IPS DF 6.9 (cell line): ENCODE results near the gene RPS15.

Experiments
- DNase-seq: peaks from one replicate; pipeline ENCODE4 v3.0.0-alpha.2; 2013; ENCODE audit warnings: low read depth, low spot score
- H3K27ac ChIP-seq: one replicate; pipeline ENCODE4 v1.5.1; 2013; ENCODE audit warnings: low read length, control low read depth
- H3K27me3 ChIP-seq: 2 replicates; pipeline ENCODE4 v1.6.1; 2013; ENCODE audit warnings: mild to moderate bottlenecking, low read length; ENCODE audit not compliant: control insufficient read depth, insufficient read depth
- H3K36me3 ChIP-seq: 2 replicates; pipeline ENCODE4 v1.6.1; 2013; ENCODE audit warnings: low read length; ENCODE audit not compliant: control insufficient read depth, insufficient read depth
- H3K4me1 ChIP-seq: 2 replicates; pipeline ENCODE4 v1.6.1; 2013; ENCODE audit warnings: low read length; ENCODE audit not compliant: control insufficient read depth, insufficient read depth
- H3K4me3 ChIP-seq: 2 replicates; pipeline ENCODE4 v1.5.1; 2013; ENCODE audit warnings: mild to moderate bottlenecking, low read length
- H3K9me3 ChIP-seq: 2 replicates; pipeline ENCODE4 v1.6.1; 2013; ENCODE audit warnings: low read length, inconsistent platforms; ENCODE audit not compliant: control insufficient read depth, insufficient read depth
- WGBS: extraction: QIAGEN DNeasy Blood & Tissue Kit; methylation state at CpG from one replicate; pipeline ENCODE4 v1.1.7; 2013; ENCODE audit warnings: mixed read lengths, missing lambda C conversion rate; ENCODE audit not compliant: insufficient read length, insufficient coverage; 5-methylcytosine and 5-hydroxymethylcytosine counted together

The RPS15 gene

DNA sequence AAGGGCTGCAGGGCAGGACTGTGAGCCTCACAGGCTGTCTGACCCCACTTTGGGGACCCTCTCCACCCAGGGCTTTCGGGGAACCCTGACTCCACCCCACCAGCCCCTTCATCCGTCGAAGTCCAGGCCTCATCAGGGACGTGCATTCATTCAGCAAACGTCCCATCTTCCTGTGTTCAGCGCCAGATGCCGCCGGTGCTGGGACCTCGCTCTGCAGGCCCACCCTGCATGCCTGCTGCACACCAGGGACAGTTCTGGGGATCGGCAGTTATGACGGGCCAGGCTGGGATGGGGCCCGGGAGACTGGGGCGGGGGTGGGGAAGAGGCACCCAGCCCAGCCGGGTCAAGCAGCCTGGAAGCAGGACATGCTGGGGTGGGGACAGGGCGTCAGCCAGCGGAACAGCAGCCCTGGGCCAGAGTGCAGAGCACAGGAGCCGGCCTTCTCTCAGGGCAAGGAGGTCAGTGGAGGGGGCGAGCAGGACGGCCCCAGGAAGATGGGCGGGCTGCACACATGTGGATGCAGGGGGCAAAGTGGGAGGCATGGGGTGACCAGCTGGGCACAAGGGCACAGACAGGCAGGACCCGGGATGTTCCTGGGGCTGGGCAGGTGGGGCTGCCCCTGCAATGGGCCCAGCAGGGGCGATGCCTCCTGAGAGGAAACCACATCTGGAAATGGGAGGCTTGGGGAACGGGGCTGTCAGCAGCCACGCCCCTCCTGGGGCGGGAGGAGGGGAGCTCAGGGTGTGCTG lies 42.0 kb upstream of the RPS15 start:
- no CpG with 5 or more reads among the region's 25 CpGs for WGBS
- Histone ChIP-seq H3K36me3 (peaks cover 5% of the 10 kb centered on the region), H3K27me3 (no peaks in the 10 kb centered on the region), H3K4me3 (no peak overlapping the region), H3K4me1 (no peaks in the 10 kb centered on the region; the same call in 1 of the 2 replicates), H3K27ac (no peak overlapping the region), H3K9me3 (no peaks in the 10 kb centered on the region)
- no peak for DNase-seq

DNA sequence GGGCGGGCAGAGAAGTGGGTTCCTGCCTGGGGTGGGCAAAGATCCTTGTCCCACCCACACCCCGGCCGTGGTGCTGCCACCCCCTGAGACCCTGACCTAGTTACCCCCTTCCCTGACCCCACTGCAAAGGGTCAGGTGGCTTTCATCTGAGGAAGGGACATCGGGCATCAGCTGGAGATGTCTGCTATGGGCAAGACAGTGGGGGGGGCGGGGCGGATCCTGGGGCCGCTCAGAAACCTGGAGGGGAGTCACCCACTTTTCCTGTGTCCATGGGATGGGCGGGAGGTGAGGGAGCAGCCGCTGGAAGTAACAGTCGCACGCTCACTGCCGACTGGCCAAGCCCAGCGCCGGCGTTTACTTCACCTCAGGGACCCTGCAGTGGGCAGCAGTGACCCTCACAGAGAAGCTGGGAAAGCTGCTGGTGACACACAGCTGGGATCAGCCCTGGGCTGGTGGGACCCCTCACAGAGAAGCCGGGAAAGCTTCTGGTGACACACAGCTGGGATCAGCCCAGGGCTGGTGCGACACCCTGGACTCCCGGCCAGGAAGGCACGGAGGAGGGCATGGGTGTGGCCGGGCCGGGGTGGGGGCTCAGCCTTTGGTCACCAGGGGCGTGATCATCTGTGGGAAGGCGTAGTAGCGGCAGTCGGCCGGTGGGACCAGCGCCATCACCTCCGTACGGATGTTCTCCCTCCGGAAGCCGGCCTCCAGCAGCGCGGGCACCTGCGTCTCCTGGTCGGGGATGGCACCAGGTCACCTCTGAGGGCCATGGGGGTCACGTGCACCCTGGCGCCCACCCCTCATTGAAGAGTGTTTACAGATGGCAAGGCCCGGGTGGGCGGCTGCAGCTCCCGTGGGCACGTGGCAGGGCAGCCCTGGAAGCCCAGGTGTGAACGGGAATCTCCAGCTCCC lies 41.2 kb upstream of the RPS15 start:
- peaks cover 5% of the 10 kb centered on the region for H3K36me3 ChIP-seq
- no CpG with 5 or more reads among the region's 42 CpGs for WGBS
- DNase-seq, result no peak
- H3K27ac ChIP-seq, result no peak overlapping the region
- H3K9me3 ChIP-seq, result no peaks in the 10 kb centered on the region
- H3K4me1 ChIP-seq, result no peaks in the 10 kb centered on the region; the same call in 1 of the 2 replicates
- no peaks in the 10 kb centered on the region for H3K27me3 ChIP-seq
- no peak overlapping the region for H3K4me3 ChIP-seq

GRCh38 chr19:1397838-1398237 lies 40.4 kb upstream of the RPS15 start:
- Histone ChIP-seq H3K4me3 (no peak overlapping the region), H3K9me3 (no peaks in the 10 kb centered on the region), H3K27ac (no peak overlapping the region), H3K36me3 (peaks cover 4% of the 10 kb centered on the region), H3K4me1 (no peaks in the 10 kb centered on the region; the same call in 1 of the 2 replicates), H3K27me3 (no peaks in the 10 kb centered on the region)
- no CpG with 5 or more reads among the region's 9 CpGs for WGBS
- DNase-seq, result no peak

- Histone ChIP-seq H3K4me3 (no peak overlapping the region), H3K9me3 (no peaks in the 10 kb centered on the region), H3K4me1 (peaks cover 1% of the 10 kb centered on the region), H3K36me3 (no peaks in the 10 kb centered on the region), H3K27me3 (no peaks in the 10 kb centered on the region), H3K27ac (no peak overlapping the region)
- no CpG with 5 or more reads among the region's 19 CpGs for WGBS
- no peak for DNase-seq
Measured at GRCh38 chr19:1399079-1399478, 39.1 kb upstream of the RPS15 start.

- peaks cover 1% of the 10 kb centered on the region for H3K4me1 ChIP-seq
- no peaks in the 10 kb centered on the region for H3K27me3 ChIP-seq
- DNase-seq, result no peak
- no CpG with 5 or more reads among the region's 15 CpGs for WGBS
- H3K9me3 ChIP-seq, result no peaks in the 10 kb centered on the region
- H3K4me3 ChIP-seq, result no peak overlapping the region
- H3K27ac ChIP-seq, result no peak overlapping the region
- H3K36me3 ChIP-seq, result no peaks in the 10 kb centered on the region
Measured at GRCh38 chr19:1399745-1400144, 38.5 kb upstream of the RPS15 start.

DNA sequence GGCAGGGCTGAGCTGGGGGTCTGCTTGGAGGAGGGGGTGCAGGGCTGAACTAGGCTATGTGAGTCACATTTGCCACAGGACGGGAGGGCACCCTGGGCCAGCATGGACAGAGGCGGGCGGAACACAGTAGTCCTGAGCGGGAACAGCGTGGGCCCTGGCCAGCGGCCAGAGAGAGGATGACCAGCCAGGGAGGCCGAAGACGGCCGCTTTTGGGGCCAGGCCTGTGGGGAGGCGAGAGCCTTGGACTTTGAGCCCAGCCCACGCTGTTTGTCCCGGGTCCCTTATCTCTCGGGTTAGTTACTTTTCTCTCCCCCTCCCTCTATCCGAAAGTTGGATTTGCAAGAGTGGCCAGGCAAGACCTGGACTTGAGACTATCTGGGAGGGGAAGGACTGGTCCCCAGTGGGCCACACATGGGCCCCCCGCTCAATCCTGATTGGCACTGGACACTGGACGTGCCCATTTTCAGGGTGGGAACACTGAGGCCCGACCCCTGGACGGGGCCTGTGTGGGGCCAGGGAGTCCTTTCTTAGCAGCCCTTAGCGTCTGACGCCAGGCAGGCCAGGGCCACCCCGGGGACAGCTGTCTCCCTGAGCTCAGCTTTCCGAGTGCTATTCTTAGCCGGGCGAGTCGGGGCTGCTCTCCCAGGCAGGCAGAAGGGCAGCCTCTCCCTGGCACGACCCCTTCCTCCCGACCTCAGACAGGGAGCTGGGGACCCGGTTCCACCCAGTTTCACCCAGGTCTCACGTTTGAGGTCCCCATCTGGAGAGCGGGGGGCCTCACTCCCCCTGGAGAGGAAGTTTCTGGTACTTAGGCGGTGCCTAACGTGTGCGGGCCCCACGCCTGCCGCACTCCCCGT lies 37.7 kb upstream of the RPS15 start:
- Histone ChIP-seq H3K4me1 (peaks cover 1% of the 10 kb centered on the region), H3K27me3 (no peaks in the 10 kb centered on the region), H3K9me3 (no peaks in the 10 kb centered on the region), H3K4me3 (peak overlapping the region; percentile 84; the same call in 1 of the 2 replicates), H3K36me3 (no peaks in the 10 kb centered on the region), H3K27ac (no peak overlapping the region)
- DNase-seq, result no peak
- no CpG with 5 or more reads among the region's 36 CpGs for WGBS

DNA sequence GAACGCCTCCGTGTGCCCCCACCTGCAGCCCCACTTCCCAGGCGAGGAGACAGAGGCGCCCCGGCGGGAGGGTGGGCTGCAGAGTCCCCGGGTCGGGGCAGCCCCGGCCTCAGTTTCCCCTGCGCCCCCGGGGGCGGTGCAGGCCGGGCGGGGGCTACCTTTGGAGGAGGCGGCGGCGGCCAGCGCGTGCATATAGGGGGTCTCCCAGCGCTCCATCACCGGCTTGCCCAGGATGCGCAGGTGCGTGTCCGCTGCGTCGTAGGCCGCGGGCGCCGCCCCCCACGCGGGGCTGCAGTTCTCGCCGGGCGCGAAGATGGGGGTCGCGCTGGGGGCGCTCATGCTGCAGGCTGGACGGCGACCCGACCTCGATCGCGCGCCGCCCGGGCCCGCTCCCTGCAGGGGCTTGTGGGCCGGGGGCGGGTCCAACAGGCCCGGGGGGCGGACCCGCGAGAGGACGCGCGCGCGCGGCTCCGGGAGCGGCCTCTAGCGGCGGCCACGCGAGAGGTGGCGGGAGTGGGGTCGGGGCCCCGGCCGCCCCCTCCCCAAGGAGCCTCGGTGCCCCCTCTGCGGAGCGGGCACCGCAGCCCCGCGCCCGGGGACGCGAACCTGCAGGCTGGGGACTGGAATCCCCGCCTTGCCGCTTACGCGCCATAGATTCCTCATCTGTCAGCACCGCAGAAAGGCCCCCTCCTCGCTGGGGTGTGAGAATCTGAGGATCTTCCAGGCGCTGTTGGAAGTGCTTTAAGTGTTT lies 36.9 kb upstream of the RPS15 start, which contains the start of gene GAMT:
Gene GAMT, minus strand, starts transcription at position 405 of the 751 bp plus-strand sequence. Its CDS starts 66 bp downstream, at position 339.
- Histone ChIP-seq H3K4me3 (peak within 1 kb of the TSS; percentile 84), H3K27me3 (no peaks in the 10 kb centered on the region), H3K36me3 (no peaks in the 10 kb centered on the region), H3K9me3 (no peaks in the 10 kb centered on the region), H3K4me1 (peaks cover 1% of the 10 kb centered on the region), H3K27ac (no peak within 1 kb of the TSS)
- DNase-seq, result no peak
- no CpG with 5 or more reads among the region's 87 CpGs for WGBS

DNA sequence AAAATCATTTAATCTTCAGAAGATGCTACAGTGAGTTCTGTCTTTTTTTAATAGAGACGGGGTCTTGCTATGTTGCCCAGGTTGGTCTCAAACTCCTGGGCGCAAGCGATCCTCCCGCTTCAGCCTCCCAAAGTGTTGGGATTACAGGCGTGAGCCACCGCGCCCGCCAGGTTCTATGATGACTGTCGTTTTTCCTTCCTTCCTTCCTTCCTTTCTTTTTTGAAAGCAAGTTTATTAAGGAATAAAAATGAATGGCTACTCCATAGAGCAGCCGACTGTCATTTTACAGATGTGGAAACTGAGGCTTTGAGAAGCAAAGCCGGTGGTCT lies 36.3 kb upstream of the RPS15 start:
- H3K36me3 ChIP-seq, result no peaks in the 10 kb centered on the region
- WGBS, result no CpG with 5 or more reads among the region's 11 CpGs
- peak overlapping the region; percentile 84; the same call in 1 of the 2 replicates for H3K4me3 ChIP-seq
- H3K4me1 ChIP-seq, result peaks cover 1% of the 10 kb centered on the region
- H3K9me3 ChIP-seq, result no peaks in the 10 kb centered on the region
- no peak for DNase-seq
- H3K27ac ChIP-seq, result no peak overlapping the region
- H3K27me3 ChIP-seq, result no peaks in the 10 kb centered on the region

GRCh38 chr19:1402411-1403070 lies 35.7 kb upstream of the RPS15 start:
- no CpG with 5 or more reads among the region's 25 CpGs for WGBS
- Histone ChIP-seq H3K4me3 (no peak overlapping the region), H3K36me3 (no peaks in the 10 kb centered on the region), H3K9me3 (no peaks in the 10 kb centered on the region), H3K4me1 (peaks cover 1% of the 10 kb centered on the region), H3K27me3 (no peaks in the 10 kb centered on the region), H3K27ac (no peak overlapping the region)
- no peak for DNase-seq
